IMR-90 (cell line): ENCODE measurements around the gene NELL1. TPM values are rescaled to one million over a fixed set of nuclear protein-coding genes. Genes with fewer than 3 reads are reported as not detected.

ENCODE experiments used
- ATAC-seq: fragments of 200-7000 bp; cut with Tn5 transposase; 2 replicates; pipeline ENCODE4 v1.9.1; 2020; ENCODE audit warnings: low read depth, mild to moderate bottlenecking, moderate library complexity
- BruUV-seq: library from RNA; stranded (reverse); fragments of 400-500 nt; replicated peaks from 2 replicates; lab custom pipeline; 2021; lab: Mats Ljungman, UMichigan
- CTCF ChIA-PET: fragments of 300-600 bp; formaldehyde crosslinking; extraction: SDS; loops from one replicate; lab custom pipeline; 2021; ENCODE audit warnings: antibody characterized with exemption; lab: Yijun Ruan, JAX
- POLR2A ChIA-PET: fragments of 300-600 bp; sonication (Branson Sonifier 250); formaldehyde crosslinking; loops from one replicate; lab custom pipeline; 2022; ENCODE audit warnings: antibody characterized with exemption; ENCODE audit not compliant: unreplicated experiment; lab: Charles Lee
- DNase-seq: peaks from one replicate; pipeline ENCODE4 v3.0.0; 2013
- H2AFZ ChIP-seq: replicated peaks from 2 replicates; pipeline ENCODE3; 2013; ENCODE audit warnings: low read length, mild to moderate bottlenecking; ENCODE audit not compliant: poor library complexity
- H2AK5ac ChIP-seq: 2 replicates; pipeline ENCODE4 v1.6.1; 2013; ENCODE audit warnings: low read depth, low read length, inconsistent platforms
- H2AK9ac ChIP-seq: replicated peaks from 2 replicates; pipeline ENCODE3; 2013; ENCODE audit warnings: mild to moderate bottlenecking, low read depth, low read length, moderate library complexity; ENCODE audit not compliant: poor library complexity
- H2BK120ac ChIP-seq: 2 replicates; pipeline ENCODE4 v1.6.1; 2013; ENCODE audit warnings: low read depth, low read length, inconsistent platforms
- H2BK15ac ChIP-seq: 3 replicates; pipeline ENCODE4 v1.6.1; 2013; ENCODE audit warnings: low read depth, low read length, inconsistent platforms
- H2BK20ac ChIP-seq: 2 replicates; pipeline ENCODE4 v1.6.1; 2013; ENCODE audit warnings: low read depth, mild to moderate bottlenecking, inconsistent platforms, low read length, moderate library complexity
- H2BK5ac ChIP-seq: 2 replicates; pipeline ENCODE4 v1.6.1; 2013; ENCODE audit warnings: mild to moderate bottlenecking, low read depth, low read length, inconsistent platforms; ENCODE audit not compliant: poor library complexity, severe bottlenecking
- H3K14ac ChIP-seq: replicated peaks from 2 replicates; pipeline ENCODE4 v1.6.1; 2013; ENCODE audit warnings: low read depth, low read length, inconsistent platforms
- H3K18ac ChIP-seq: 2 replicates; pipeline ENCODE4 v1.6.1; 2013; ENCODE audit warnings: low read depth, low read length, control low read depth
- H3K23ac ChIP-seq: 2 replicates; pipeline ENCODE4 v1.6.1; 2013; ENCODE audit warnings: low read depth, low read length, inconsistent platforms
- H3K27ac ChIP-seq: 2 replicates; pipeline ENCODE4 v1.5.1; 2013; ENCODE audit warnings: mild to moderate bottlenecking, control low read depth, low read length; ENCODE audit not compliant: insufficient read depth
- H3K27me3 ChIP-seq: 2 replicates; pipeline ENCODE4 v1.6.1; 2013; ENCODE audit warnings: low read length; ENCODE audit not compliant: control insufficient read depth, insufficient read depth
- H3K36me3 ChIP-seq: 2 replicates; pipeline ENCODE4 v1.6.1; 2013; ENCODE audit warnings: low read length, mixed read lengths; ENCODE audit not compliant: control insufficient read depth, insufficient read depth
- H3K4ac ChIP-seq: 2 replicates; pipeline ENCODE4 v1.6.1; 2013; ENCODE audit warnings: low read depth, low read length, inconsistent platforms
- H3K4me1 ChIP-seq: 2 replicates; pipeline ENCODE4 v1.6.1; 2013; ENCODE audit warnings: low read length, mixed read lengths; ENCODE audit not compliant: control insufficient read depth, insufficient read depth
- H3K4me2 ChIP-seq: 2 replicates; pipeline ENCODE4 v1.6.1; 2013; ENCODE audit warnings: low read depth, mild to moderate bottlenecking, control low read depth, low read length, moderate library complexity
- H3K4me3 ChIP-seq: 2 replicates; pipeline ENCODE4 v1.5.1; 2013; ENCODE audit warnings: low read depth, mild to moderate bottlenecking, control low read depth, low read length, moderate library complexity; ENCODE audit not compliant: insufficient read depth
- H3K56ac ChIP-seq: 2 replicates; pipeline ENCODE4 v1.6.1; 2013; ENCODE audit warnings: low read length, inconsistent platforms; ENCODE audit not compliant: insufficient read depth; ENCODE audit errors: extremely low read depth
- H3K79me1 ChIP-seq, 2 experiments: 2 replicates each; pipeline ENCODE4 v1.6.1; 2013; ENCODE audit warnings: low read length in 2 of 2, inconsistent platforms in 1 of 2, low read depth in 1 of 2
- H3K9ac ChIP-seq: 2 replicates; pipeline ENCODE4 v1.6.1; 2013; ENCODE audit warnings: low read depth, low read length, control low read depth
- H3K9me1 ChIP-seq: 2 replicates; pipeline ENCODE4 v1.6.1; 2013; ENCODE audit warnings: low read length, inconsistent platforms; ENCODE audit not compliant: insufficient read depth
- H3K9me3 ChIP-seq: 2 replicates; pipeline ENCODE4 v1.6.1; 2013; ENCODE audit warnings: low read length; ENCODE audit not compliant: control insufficient read depth, insufficient read depth
- H4K20me1 ChIP-seq: 2 replicates; pipeline ENCODE4 v1.6.1; 2013; ENCODE audit warnings: low read length, inconsistent platforms; ENCODE audit not compliant: insufficient read depth
- H4K5ac ChIP-seq: 2 replicates; pipeline ENCODE4 v1.6.1; 2013; ENCODE audit warnings: mild to moderate bottlenecking, low read depth, low read length, control low read depth
- H4K8ac ChIP-seq, 2 experiments: 2 replicates each; pipeline ENCODE4 v1.6.1; 2013; ENCODE audit warnings: low read depth in 2 of 2, low read length in 2 of 2, control low read depth in 1 of 2, inconsistent platforms in 1 of 2
- H4K91ac ChIP-seq: 2 replicates; pipeline ENCODE4 v1.6.1; 2013; ENCODE audit warnings: low read depth, low read length, inconsistent platforms; ENCODE audit not compliant: insufficient read depth
- CEBPB ChIP-seq: IDR thresholded peaks from 2 replicates; pipeline ENCODE4 v1.6.1; 2012; ENCODE audit warnings: low read depth, low read length, improper control_type of control experiment
- CHD1 ChIP-seq: IDR thresholded peaks from 2 replicates; pipeline ENCODE4 v1.6.1; 2012; ENCODE audit warnings: low read depth, low read length, improper control_type of control experiment
- MAZ ChIP-seq: IDR thresholded peaks from 2 replicates; pipeline ENCODE4 v1.6.1; 2012; ENCODE audit warnings: low read depth, mild to moderate bottlenecking, low read length, improper control_type of control experiment, moderate library complexity, borderline replicate concordance
- WGBS, 2 experiments: methylation state at CpG; one replicate each; pipeline versions ENCODE4 v1.1.5 to v1.1.7; 2013; ENCODE audit warnings: missing lambda C conversion rate in 2 of 2; ENCODE audit not compliant: insufficient read length in 1 of 2; ENCODE audit errors: extremely low coverage in 2 of 2; 5-methylcytosine and 5-hydroxymethylcytosine counted together
- dilution Hi-C: fragments of 300-500 bp; cut with HindIII; formaldehyde crosslinking; loops from one replicate; pipeline ENCODE4 v1.14.3; 2018; ENCODE audit warnings: low sequenced_read_pairs; ENCODE audit not compliant: unreplicated experiment
- in situ Hi-C: fragments of 300-500 bp; cut with MboI; formaldehyde crosslinking; loops from 3 replicates; pipeline ENCODE4 v1.14.3; 2019; ENCODE audit warnings: low sequenced_read_pairs, inconsistent platforms, mixed read lengths
- intact Hi-C: fragments of 100-400 bp; cut with micrococcal nuclease; formaldehyde crosslinking; loops from 2 replicates; pipeline ENCODE4 v1.10.0; 2022
- polyA plus RNA-seq, 3 experiments: library from polyadenylated mRNA; depleted of rRNA; stranded (reverse); fragments of >200 nt; gene quantifications; 2 replicates each; pipeline ENCODE4 v1.2.3, GENCODE V29; 2012; ENCODE audit warnings: low replicate concordance in 1 of 3
- total RNA-seq: library from RNA; depleted of rRNA; stranded (reverse); fragments of >200 nt; gene quantifications from 2 replicates; pipeline ENCODE4 v1.2.3, GENCODE V29; 2012

Gene NELL1
- total and polyA plus RNA-seq, 2 of the 4 experiments (the other 2 are of a cell fraction), result not detected

DNA sequence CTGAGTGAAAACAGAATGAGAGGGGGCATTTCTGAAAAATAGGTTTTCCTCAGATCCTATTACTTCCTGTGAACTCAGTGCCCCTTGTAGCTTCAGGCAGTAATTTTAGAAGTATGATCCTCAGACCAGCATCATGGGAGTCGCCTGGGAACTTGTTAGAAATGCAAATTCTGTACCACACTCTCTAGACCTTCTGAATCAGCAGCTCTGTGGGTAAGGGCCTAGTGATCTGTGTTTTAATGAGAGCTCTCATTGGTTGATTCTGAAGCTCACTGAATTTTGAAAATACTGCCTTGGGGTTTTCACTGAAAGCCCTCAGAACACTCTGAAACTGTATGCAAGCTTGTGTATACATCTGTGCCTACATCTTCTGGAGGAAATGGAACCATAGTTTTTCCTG lies 876.3 kb downstream of the NELL1 start:
- no peak overlapping the region for H3K14ac ChIP-seq
- no peak overlapping the region for H3K9ac ChIP-seq
- H2BK20ac ChIP-seq, result no peak overlapping the region
- no peak overlapping the region for H4K8ac ChIP-seq
- no peak overlapping the region for H2BK5ac ChIP-seq
- no peaks in the 10 kb centered on the region for H3K4me1 ChIP-seq
- H3K36me3 ChIP-seq, result no peaks in the 10 kb centered on the region
- no peak overlapping the region for H2AK5ac ChIP-seq
- H2AFZ ChIP-seq, result no peak overlapping the region
- H3K9me1 ChIP-seq, result no peaks in the 10 kb centered on the region
- dilution Hi-C loops, result no loop called here
- H3K56ac ChIP-seq, result no peak overlapping the region
- in situ Hi-C loops, result no loop called here
- H2AK9ac ChIP-seq, result no peak overlapping the region
- no peaks in the 10 kb centered on the region for H3K79me1 ChIP-seq
- no peak overlapping the region for H4K5ac ChIP-seq
- no TSS peak for BruUV-seq
- H3K27ac ChIP-seq, result no peak overlapping the region
- no peaks in the 10 kb centered on the region for H3K27me3 ChIP-seq
- H4K91ac ChIP-seq, result no peak overlapping the region
- no CpG with 5 or more reads among the region's 1 CpG for WGBS, 2 experiments
- intact Hi-C loops, result no loop called here
- ChIA-PET CTCF (no interaction called here), POLR2A (no interaction called here)
- H3K4me2 ChIP-seq, result no peak overlapping the region
- H4K20me1 ChIP-seq, result no peaks in the 10 kb centered on the region
- H3K9me3 ChIP-seq, result no peaks in the 10 kb centered on the region; the same call in 1 of the 2 replicates
- DNase-seq, result no peak
- H3K4me3 ChIP-seq, result no peak overlapping the region
- ATAC-seq, result no peak
- H2BK120ac ChIP-seq, result no peak overlapping the region
- no peak overlapping the region for H2BK15ac ChIP-seq
- no peak overlapping the region for H3K18ac ChIP-seq
- no peak overlapping the region for H3K4ac ChIP-seq
- no peak overlapping the region for H3K23ac ChIP-seq
- TF ChIP-seq MAZ (no peak), CHD1 (no peak), CEBPB (no peak)
